Thyroid gland (tissue), 4 donors: ENCODE measurements around the gene LRRC27.

ENCODE experiments used
- POLR2A ChIP-seq, 2 donors: fragments of 450-650 bp; IDR thresholded peaks; one replicate each; pipeline ENCODE4 v1.6.1; 2017; ENCODE audit warnings: antibody characterized with exemption in 2 of 2, mild to moderate bottlenecking in 2 of 2, moderate library complexity in 1 of 2
- TF ChIP-seq, protein P1 (sequence below), 6 experiments: fragments of 200-600 bp in 3 of 6; fragments of 450-650 bp in 3 of 6; sonication (generic) in 3 of 6; IDR thresholded peaks; one replicate each; pipeline ENCODE4 v1.5.1; 2016 to 2019; ENCODE audit warnings: antibody characterized with exemption in 6 of 6, mild to moderate bottlenecking in 2 of 6, inconsistent platforms in 1 of 6, moderate library complexity in 1 of 6

DNA sequence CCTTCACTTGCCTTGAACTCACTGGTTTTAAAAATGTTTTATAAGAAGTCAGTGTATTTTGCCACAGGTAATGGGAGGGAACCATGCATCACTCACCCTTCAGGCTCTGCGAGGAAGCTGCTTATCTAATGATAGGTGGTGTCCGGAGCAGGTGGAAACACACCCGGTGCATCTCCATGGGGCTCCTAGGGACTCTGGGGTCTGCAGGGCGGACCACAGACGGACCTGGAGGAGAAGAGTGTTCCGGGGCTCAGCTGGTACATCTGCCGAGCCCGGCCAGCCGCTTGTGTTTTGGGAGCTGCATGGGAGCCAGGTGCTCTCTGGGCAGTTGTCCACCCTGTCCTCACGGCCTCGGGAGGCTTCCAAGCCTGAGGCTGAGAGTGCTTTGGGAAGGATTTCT lies 7.3 kb downstream of the LRRC27 start:
- TF ChIP-seq, protein P1, sequence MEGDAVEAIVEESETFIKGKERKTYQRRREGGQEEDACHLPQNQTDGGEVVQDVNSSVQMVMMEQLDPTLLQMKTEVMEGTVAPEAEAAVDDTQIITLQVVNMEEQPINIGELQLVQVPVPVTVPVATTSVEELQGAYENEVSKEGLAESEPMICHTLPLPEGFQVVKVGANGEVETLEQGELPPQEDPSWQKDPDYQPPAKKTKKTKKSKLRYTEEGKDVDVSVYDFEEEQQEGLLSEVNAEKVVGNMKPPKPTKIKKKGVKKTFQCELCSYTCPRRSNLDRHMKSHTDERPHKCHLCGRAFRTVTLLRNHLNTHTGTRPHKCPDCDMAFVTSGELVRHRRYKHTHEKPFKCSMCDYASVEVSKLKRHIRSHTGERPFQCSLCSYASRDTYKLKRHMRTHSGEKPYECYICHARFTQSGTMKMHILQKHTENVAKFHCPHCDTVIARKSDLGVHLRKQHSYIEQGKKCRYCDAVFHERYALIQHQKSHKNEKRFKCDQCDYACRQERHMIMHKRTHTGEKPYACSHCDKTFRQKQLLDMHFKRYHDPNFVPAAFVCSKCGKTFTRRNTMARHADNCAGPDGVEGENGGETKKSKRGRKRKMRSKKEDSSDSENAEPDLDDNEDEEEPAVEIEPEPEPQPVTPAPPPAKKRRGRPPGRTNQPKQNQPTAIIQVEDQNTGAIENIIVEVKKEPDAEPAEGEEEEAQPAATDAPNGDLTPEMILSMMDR (IDR thresholded peaks at IDR 0.05): no peak
- no peak for TF ChIP-seq POLR2A (IDR thresholded peaks at IDR 0.05)
